ENCODE measurements around the gene MAL. TPM values are rescaled to one million over a fixed set of nuclear protein-coding genes. Genes with fewer than 3 reads are reported as not detected.

MAL gene
- polyA plus RNA-seq, 1 donor from 2014 or later: not detected

GRCh38 chr2:95068256-95068655 lies 42.7 kb downstream of the MAL start:
- TF ChIP-seq CTCF (IDR thresholded peaks at IDR 0.05; ENCODE audit: poor library complexity, severe bottlenecking) (no peak), TAF1 (IDR thresholded peaks at IDR 0.05; ENCODE audit: low read depth) (no peak)
- Histone ChIP-seq H3K36me3 (ENCODE audit: insufficient read depth, low read length) (no peaks in the 10 kb centered on the region), H3K9me2 (ENCODE audit: insufficient read depth, low read length) (no peaks in the 10 kb centered on the region), H3K79me2 (replicated peaks; ENCODE audit: insufficient read depth, low read length) (no peaks in the 10 kb centered on the region), H3K4me3 (ENCODE audit: low read length) (no peak overlapping the region), H3K9ac (ENCODE audit: low read length) (no peak overlapping the region), H3K27me3 (ENCODE audit: insufficient read depth, low read depth, low read length) (no peaks in the 10 kb centered on the region), H4K20me1 (ENCODE audit: insufficient read depth) (no peaks in the 10 kb centered on the region), H3K4me2 (ENCODE audit: low read length) (no peak overlapping the region), H3F3A (ENCODE audit: insufficient read depth, low read length, poor library complexity, severe bottlenecking) (no peaks in the 10 kb centered on the region), H3K27ac (ENCODE audit: low read length) (no peak overlapping the region), H2AFZ (ENCODE audit: low read depth, low read length) (no peak overlapping the region), H3K9me3 (ENCODE audit: low read length) (peaks cover 3% of the 10 kb centered on the region)

- no peaks in the 10 kb centered on the region for H4K20me1 ChIP-seq (ENCODE audit: insufficient read depth)
- no peaks in the 10 kb centered on the region for H3F3A ChIP-seq (ENCODE audit: insufficient read depth, low read length, poor library complexity, severe bottlenecking)
- no peaks in the 10 kb centered on the region for H3K9me2 ChIP-seq (ENCODE audit: insufficient read depth, low read length)
- no peak overlapping the region for H3K4me3 ChIP-seq (ENCODE audit: low read length)
- no peak overlapping the region for H3K9ac ChIP-seq (ENCODE audit: low read length)
- TF ChIP-seq REST (IDR thresholded peaks at IDR 0.05; ENCODE audit: borderline replicate concordance) (no peak), RAD21 (conservative IDR thresholded peaks at IDR 0.05) (no peak), EZH2 (IDR thresholded peaks at IDR 0.05; ENCODE audit: borderline replicate concordance, insufficient read depth, low read length, poor library complexity, severe bottlenecking) (no peak), SMC3 (conservative IDR thresholded peaks at IDR 0.05; ENCODE audit: poor library complexity) (no peak), CTCF (IDR thresholded peaks at IDR 0.05; ENCODE audit: poor library complexity, severe bottlenecking) (no peak), TAF1 (IDR thresholded peaks at IDR 0.05; ENCODE audit: low read depth) (no peak), MXI1 (conservative IDR thresholded peaks at IDR 0.05; ENCODE audit: poor library complexity, severe bottlenecking) (no peak), POLR2AphosphoS5 (IDR thresholded peaks at IDR 0.05) (no peak)
- H3K79me2 ChIP-seq (replicated peaks; ENCODE audit: insufficient read depth, low read length): no peaks in the 10 kb centered on the region
- peaks cover 3% of the 10 kb centered on the region for H3K9me3 ChIP-seq (ENCODE audit: low read length)
- H3K36me3 ChIP-seq (ENCODE audit: insufficient read depth, low read length): no peaks in the 10 kb centered on the region
- H3K27me3 ChIP-seq (ENCODE audit: insufficient read depth, low read depth, low read length): no peaks in the 10 kb centered on the region
- no peak overlapping the region for H2AFZ ChIP-seq (ENCODE audit: low read depth, low read length)
- no peak overlapping the region for H3K4me2 ChIP-seq (ENCODE audit: low read length)
- H3K27ac ChIP-seq (ENCODE audit: low read length): no peak overlapping the region
These were observed 44.0 kb downstream of the MAL start for GRCh38 chr2:95069465-95069864.

Measured in neural cell (in vitro differentiated cells).